CD4-positive, alpha-beta T cell treated with Interferon alpha-2 for 1 hour (primary cell): ENCODE results near the gene ADAM23.
"Not testable (repeated sequence)": the region's sequence is repeated elsewhere in the genome, so short reads cannot be mapped to it uniquely, and the experiment has no call there.

Experiments
- DNase-seq, 2 donors: peaks; one replicate each; pipeline ENCODE4 v3.0.0-alpha.2; 2020 to 2022

The ADAM23 gene, protein sequence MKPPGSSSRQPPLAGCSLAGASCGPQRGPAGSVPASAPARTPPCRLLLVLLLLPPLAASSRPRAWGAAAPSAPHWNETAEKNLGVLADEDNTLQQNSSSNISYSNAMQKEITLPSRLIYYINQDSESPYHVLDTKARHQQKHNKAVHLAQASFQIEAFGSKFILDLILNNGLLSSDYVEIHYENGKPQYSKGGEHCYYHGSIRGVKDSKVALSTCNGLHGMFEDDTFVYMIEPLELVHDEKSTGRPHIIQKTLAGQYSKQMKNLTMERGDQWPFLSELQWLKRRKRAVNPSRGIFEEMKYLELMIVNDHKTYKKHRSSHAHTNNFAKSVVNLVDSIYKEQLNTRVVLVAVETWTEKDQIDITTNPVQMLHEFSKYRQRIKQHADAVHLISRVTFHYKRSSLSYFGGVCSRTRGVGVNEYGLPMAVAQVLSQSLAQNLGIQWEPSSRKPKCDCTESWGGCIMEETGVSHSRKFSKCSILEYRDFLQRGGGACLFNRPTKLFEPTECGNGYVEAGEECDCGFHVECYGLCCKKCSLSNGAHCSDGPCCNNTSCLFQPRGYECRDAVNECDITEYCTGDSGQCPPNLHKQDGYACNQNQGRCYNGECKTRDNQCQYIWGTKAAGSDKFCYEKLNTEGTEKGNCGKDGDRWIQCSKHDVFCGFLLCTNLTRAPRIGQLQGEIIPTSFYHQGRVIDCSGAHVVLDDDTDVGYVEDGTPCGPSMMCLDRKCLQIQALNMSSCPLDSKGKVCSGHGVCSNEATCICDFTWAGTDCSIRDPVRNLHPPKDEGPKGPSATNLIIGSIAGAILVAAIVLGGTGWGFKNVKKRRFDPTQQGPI

DNA sequence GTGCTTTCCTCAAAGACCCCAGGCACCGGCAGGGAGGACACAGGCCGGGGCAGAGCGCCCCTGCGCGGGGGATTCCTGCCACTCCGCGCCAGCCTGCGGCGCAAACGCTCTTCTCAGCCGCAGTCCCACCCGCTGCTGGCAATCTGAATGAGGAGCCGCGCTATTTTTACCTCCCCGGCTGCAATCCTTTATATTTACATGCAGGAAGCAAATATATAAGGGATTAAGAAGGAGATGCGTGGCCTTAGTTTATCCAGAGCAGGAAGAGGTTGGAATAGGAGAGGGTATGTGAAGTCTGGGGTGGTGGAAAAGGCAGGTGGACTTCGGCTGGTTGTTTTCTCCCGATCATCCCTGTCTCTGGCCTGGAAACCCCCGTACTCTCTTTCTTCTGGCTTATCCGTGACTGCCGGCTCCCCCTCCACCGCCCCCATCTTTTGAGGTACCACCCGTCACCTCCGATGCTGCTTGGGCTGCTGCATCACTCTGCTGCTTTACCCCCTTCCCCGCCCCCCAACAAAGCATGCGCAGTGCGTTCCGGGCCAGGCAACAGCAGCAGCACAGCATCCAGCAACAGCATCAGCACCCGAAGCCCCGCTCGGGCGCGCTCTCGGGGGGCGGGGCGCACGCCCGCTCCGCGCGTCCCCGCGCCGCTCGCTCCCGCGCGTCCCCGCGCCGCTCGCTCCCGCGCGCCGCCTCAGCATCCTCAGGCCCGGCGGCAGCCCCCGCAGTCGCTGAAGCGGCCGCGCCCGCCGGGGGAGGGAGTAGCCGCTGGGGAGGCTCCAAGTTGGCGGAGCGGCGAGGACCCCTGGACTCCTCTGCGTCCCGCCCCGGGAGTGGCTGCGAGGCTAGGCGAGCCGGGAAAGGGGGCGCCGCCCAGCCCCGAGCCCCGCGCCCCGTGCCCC lies at the start of gene ADAM23:
TSS of gene ADAM23 (plus strand) at position 700 of the 902 bp plus-strand sequence. CDS start 335 bp downstream, outside the sequence.
- peak; percentile 27 to 47 for DNase-seq

DNA sequence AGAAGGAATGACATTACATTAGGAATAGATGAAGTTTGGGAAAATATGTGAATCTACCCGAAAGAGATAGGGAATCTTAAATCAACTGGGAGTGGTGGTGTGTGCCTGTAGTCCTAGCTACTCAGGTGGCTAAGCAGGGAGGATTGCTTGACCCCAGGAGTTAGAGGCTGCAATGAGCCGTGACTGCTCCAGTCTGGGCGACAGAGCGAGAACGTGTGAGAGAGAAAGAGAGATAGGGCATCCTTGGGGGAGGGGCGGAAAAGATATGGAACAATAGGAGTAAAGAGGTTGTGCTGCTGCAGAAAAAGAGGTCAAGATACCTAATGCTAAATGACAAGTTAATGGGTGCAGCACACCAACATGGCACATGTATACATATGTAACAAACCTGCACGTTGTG lies 47.1 kb upstream of the ADAM23 start:
- DNase-seq = no peak

DNA sequence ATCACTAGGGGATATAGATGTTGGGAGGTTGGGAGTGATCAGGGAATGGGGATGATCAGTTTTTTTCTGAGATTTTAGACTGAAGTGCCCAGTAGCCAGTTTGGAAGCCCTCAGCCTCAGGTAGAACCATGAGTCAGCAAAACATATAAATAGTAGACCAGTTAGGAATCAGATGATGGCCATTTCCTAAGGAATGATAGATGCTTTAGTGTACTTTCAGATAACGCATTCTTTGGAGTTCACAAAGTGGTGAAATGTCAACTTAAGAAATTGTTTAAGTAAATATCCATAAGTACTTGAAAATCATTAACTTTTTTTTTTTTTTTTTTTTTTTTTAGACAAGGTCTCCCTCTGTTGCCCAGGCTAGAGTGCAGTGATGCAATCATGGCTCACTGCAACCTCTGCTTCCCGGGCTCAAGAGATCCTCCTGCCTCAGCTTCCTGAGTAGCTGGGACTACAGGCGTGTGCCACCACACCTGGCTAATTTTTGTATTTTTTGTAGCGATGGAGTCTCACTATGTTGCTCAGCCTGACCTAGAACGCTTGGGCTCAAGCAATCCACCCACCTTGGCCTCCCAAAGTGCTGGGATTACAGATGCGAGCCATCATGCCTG lies 40.3 kb upstream of the ADAM23 start:
- not testable (repeated sequence) for DNase-seq

DNA sequence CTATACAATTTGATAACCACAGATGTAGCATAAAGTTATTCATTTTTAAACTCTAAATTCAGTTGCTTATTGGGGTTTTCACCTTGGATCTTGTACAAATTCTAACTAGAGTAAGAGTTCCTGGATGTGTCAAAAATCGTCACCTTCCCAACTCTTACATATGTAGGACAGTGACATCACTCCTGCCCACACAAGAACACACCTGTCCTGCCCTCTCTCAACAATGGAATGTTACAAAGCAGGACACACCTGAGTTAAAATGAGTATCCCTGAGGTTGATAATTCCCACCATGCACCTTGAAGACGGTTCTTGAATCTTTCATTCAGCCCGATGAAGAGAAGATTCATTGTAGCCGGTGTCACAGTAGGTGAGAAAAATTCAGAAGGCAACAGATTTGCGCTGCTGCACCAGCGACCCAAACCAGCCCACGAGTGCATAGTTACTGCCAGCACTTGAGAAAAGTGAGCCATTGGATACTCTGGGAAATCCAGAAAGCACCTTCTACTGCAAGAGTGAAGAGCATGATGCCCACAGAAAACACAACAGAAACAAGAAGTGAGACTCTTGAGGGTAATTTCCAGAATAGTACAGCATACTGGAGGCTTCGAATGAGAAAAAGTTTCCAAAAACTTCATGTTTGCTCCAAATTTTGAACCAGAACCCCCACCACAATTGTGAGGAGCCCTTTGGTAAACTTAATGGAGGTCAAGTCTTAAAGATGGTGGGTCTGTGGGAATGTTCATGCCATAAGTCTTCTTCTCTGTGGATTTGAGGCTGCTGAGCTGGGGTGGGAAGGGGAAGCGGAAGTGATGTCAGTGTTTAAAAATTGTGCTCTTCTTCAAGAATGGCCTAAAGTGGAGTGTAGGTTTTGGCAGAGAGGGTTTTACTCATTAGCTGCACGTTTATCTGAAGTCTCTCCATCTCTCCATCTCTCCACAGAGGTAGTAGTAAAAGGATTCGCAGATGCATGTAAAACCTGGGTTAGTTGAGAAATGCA lies 34.7 kb upstream of the ADAM23 start:
- DNase-seq = no peak

DNA sequence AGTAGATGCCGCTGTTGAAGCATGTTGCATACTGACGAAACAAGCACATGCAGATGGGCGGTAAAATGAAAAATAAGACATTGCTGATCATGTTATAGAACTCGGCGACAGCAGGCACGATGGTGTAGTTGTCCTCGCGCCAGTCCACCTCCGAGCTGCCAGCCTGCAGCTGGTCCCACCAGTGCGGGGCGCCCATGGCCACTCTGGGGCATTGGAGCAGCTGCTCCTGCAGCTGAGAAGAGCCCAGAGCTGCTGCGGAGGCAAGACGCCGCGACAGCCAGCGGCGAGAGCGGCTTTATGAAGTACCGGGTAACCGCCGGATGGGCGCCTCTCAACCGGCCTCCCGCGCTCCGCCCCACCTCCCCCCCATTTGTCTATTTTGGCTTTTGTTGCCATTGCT lies 32.6 kb upstream of the ADAM23 start:
- no peak for DNase-seq

DNA sequence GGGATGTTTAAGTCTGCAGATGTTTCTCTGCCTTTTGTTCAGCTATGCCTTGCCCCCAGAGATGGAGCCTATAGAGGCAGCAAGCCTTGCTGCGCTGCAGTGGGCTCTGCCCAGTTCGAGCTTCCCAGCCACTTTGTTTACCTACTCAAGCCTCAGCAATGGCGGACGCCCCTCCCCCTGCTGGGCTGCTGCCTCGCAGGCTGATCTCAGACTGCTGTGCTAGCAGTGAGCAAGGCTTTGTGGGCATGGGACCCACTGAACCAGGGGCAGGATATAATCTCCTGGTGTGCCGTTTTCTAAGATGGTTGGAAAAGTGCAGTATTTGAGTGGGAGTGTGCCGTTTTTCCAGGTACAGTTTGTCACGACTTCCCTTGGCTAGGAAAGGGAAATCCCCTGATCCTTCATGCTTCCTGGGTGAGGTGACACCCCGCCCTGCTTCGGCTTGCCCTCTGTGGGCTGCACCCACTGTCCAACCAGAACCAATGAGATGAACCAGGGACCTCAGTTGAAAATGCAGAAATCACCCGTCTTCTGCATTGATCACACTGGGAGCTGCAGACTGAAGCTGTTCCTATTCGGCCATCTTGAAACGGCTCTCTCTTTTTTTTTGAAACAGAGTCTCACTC lies 27.6 kb upstream of the ADAM23 start:
- DNase-seq = no peak

DNA sequence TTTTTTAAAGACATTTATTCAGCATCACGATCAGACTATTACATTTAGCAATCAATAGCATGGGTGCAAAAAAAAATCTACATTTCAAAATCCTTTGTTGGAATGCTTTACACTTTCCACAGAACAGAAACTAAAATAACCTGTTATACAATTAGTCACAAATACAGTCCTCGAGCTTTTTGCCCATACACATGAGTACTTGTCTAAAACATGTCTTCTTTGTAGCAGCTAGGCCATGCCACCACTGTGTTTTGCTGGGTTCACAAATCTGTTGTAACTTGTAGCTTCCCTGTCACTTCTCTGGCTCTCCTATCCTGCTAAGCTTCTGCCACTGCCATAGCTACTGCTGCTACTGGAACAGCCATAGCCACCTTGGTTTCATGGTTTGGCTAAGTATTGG lies 24.4 kb upstream of the ADAM23 start:
- DNase-seq = no peak

DNA sequence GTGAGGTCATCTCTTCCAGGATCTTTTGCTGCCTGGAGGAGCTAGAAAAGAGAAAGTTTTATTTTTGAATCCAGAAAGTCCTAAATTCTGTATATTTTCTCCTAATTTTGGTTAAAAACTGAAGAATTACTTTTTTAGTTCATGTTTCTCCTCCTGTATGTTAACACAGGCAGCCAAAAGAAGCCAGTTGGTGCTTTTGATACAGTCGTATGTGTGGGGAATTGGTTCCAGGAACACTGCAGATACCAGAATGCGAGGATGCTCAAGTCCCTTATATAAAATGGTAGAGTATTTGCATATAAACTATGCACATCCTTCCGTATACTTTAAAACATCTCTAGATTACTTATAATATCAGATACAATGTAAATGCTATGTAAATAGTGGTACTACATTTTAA lies 22.6 kb upstream of the ADAM23 start:
- no peak for DNase-seq

DNA sequence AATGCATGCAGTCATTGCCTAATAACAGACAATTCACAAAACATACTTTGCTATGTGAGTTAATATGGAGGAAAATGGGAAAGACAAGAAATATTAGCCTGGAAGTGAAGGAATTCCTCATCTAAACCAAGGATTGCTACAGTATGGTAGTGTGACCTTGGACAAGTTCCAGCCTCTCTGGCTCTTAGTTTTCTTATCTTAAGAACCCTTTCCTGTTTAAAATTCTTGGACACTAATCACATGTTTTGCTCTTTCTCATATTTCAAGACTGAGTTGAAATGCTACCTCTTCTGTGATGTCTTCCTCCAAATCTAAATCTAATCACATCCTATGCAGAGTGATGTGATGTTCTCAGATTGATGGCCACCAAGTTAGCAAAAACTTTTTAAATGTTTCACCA lies 20.8 kb upstream of the ADAM23 start:
- no peak for DNase-seq

DNA sequence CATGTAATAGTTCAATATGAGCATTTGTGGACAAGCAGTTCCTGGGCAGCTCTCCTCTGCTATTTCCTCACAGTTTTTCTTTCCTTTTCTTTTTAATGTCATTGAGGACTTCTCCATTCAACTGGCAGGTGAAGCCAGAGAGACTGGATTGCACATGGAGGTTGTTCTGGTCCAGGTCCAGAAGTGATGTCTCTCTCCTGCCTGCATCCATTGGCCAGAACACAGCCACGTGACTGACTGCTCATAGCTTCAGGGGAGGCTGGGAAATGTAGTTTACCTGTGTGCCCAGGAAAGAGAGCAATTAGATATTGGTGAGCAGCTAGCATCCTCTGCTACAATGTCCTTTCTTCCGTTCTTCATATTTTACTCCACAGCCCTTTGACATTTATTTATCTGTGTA lies 20.2 kb upstream of the ADAM23 start:
- DNase-seq = peak in 1 of 2 donors; percentile 7

DNA sequence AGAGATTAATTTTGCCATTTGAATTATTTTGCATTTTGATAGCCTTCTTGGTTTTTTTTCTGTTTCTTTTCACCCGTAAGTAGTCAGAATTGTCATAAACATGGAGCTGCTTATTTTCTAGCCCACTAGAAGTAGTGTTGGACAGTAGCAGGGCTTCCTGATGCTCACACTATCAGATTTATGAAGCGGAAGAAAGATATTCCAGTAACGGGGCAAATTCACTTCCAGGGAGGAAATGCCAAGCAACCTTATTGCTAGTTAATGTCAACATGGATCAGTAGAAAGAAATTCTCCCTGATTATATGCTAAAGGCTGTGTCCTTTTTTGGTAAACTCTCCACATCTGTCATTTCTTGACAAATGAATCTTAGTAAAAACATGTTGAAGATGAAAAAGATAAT lies 19.2 kb upstream of the ADAM23 start:
- no peak for DNase-seq

DNA sequence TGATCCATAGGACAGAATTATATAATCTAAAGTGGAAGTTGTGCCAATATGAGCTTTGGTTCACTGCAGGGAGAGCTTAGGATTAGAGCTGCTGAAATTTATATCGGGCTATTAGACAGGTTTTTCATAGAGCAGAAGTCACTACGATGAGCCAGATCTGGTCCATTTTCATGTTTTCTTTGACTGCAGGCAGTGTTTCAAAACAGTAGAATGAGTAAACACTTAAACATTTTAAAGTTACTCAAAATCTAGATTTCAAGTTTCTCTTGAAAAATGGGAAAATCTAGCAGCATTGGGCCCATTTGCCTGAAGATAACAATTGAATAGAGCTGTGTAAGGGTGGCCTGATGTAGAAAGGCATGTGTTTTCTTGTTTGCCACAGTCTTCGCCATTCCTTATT lies 14.5 kb upstream of the ADAM23 start:
- no peak for DNase-seq

DNA sequence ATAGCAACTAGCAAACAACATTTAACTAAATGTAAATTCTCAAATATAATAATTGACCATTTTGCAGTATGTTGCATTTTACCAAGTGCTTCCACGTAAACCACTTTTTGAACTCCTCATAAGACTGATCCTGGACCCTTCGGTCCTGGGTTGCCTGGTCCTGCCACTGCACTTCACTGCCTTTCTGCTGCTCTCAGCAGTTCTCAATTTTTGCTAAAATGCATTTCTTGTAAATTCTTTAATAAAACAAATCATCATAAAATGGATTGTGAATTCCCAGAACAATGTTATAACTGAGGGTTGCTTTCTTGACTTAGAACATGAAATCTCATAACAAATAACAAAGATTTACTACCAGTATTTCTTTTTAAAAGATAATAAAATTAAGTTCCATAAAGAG lies 12.9 kb upstream of the ADAM23 start:
- no peak for DNase-seq

DNA sequence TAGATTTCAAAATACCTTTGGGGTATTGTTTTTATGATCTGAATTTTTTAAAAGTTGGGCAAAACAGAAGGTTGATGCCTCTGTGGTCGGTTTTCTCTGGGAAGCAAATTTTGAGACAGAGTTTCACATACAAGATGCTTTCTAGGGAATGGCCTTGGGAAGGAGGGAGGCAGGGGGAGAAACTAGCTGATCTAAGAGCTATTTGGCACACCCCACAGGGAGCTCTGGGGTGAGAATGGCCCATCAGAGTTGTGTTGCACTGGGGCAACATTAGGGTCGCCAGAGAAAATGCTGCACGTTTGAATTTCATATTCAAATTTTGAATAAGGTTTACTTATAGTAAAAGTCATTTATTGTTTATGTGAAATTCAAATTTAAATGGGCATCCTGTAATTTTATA lies 11.9 kb upstream of the ADAM23 start:
- no peak for DNase-seq

DNA sequence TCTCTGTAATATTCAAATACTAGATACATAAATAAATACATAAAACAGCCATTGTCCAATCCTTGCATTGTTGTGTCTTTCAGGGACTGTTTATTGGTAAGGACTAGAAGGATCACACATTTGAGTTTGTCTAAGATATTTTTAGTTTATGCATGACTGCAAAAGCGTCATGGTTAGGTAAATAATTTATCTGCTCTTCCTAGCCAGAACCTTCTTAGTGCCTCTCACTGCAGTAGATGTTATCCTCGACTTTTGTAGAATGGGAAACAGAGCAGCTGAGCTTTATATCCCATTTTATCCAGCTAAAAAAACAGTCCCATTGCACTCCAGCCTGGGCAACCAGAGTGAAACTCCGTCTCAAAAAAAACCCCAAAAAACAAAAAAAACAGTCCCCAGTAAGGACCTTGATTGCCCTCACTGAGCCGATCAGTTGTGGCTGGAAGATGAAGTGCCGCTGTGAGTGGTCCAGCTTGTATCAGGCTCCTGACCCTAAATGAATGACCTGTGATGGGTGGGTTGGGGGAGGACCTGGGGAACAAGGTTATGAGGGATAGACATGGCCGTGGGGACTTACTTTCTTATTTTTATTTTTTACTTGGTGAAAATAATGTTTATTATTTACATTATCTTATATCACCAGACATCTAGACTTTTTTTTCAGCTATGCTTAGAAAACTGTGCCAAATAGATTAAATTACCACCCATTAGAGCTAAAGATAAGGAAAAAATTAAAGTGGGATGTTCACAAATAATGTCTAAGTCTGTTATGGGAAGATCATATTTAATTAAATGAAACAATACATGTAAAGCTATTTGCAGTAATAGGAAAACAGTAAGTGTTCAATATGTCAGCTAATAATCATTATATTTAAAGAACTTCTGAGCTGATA lies 10.9 kb upstream of the ADAM23 start:
- DNase-seq = no peak

DNA sequence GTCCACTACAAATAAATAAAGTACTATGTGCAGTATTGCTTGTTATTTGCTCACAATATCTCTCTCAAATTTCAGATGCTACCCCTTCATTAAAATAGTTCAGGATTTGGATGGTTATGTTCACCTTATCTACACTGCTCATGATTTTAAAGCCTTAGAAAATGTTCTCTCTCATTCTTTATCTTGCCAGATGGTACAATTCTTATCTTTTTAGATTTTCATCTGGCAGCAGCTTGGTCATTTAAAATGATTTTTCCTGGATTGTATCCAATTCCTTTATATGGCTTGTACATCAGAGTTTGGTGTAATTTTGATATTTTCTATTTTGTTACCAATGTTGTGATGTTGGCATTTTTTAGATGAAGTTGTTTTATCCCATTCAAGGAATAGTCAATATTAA lies 10.1 kb upstream of the ADAM23 start:
- DNase-seq = no peak

DNA sequence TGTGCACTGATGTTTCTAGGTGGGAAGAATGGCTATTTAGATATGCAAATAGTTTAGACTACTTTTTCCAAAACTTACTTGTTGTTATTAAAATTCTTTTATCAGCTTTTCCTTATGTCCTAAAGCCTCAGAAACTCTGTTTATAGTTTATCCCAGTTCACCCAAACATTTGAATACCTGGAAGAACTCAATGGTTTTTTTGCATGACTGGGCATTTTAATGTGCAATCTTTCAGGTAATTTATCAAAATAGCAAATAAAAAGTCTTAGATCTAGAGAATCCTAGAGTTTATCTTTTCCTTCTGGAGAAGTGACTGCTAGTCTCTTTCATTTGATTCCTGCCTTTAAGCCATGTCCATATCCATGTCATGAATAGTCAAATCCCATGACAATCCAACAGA lies 9.6 kb upstream of the ADAM23 start:
- DNase-seq = no peak

DNA sequence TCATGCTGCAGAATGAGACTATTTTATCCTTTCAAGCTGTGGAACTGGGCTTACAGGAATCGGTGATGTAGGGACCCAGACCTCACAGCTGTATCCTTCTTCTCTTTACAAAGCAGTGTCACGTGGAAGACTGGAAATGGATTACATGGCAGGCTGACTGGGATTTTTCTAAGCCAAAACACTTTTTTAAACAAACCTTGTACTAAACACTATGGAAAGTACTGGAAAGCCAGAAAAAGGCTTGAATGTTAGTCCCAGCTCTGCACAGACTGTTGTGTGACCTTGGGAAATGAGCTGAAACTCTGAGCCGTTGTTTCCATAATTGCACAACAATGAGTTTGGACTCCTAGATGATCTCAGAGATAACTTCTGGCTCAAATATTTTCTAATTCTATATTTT lies 7.6 kb upstream of the ADAM23 start:
- no peak for DNase-seq

DNA sequence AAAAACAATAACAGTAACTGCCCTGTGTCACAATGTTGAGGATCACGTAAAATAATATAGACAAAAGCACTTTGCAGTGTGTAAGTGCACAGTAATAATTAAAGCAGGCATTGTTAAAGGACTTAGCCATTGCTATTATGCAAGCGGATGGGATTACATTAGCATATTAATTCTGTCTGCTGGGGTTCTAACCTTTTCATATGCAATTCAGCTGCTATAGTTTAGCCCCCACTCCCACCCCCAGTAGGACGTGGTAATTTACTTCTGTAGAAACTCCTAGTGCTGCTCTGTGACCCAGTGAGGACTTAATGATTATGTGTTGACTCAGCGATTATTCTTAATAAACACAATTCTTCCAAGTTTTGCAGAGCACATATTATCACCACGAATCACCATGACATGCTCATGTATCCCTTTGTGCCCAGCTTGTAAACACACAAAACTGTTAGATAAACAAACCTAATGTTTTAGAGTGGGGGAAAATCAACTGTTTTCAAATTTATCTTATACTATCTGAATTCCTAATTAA lies 5.1 kb upstream of the ADAM23 start:
- DNase-seq = no peak

DNA sequence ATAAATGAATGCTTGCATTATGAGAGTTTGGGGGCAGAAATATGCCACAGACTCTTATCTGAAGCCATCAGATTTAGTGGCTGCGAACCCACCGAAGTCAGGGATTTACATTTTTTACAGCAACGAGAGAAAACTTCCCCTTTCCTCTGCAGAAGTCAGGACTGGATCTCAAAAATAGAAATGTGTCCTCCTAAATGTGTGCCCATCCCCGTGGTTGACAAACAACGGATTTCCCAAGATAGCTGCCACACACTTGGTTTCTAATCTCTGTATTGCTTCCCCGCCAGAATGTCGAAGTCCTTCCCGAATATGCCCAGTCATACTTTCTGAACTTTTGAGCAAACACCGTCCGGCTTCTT lies 879 bp upstream of the ADAM23 start:
- DNase-seq = no peak
